Heart left ventricle (tissue), 16 donors: ENCODE data around the gene AIRE. TPM values are rescaled to one million over a fixed set of nuclear protein-coding genes. Genes with fewer than 3 reads are reported as not detected.
A peak's percentile ranks its signal among the peaks of the same experiment; 100 is the strongest.

ENCODE experiments used
- ATAC-seq, 4 donors: fragments of 200-7000 bp; cut with Tn5 transposase; one replicate each; pipeline ENCODE4 v1.9.1; 2020 to 2022; ENCODE audit warnings: moderate library complexity in 4 of 4, mild to moderate bottlenecking in 3 of 4, moderate number of reproducible peaks in 1 of 4
- DNase-seq, 5 donors: peaks; one replicate each; pipeline ENCODE4 v3.0.0-alpha.2; 2020
- H3K27ac ChIP-seq, 12 donors: fragments of 200-600 bp; sonication (generic) in 4 of 12; one replicate each; pipeline versions ENCODE4 v1.5.0 to v1.8.0; 2016 to 2022; ENCODE audit warnings: mild to moderate bottlenecking in 2 of 12
- H3K27me3 ChIP-seq, 9 donors: fragments of 200-600 bp; sonication (generic) in 2 of 9; one replicate each; pipeline versions ENCODE4 v1.5.1 to v1.8.0; 2016 to 2022; ENCODE audit warnings: mild to moderate bottlenecking in 3 of 9
- H3K36me3 ChIP-seq, 9 donors: fragments of 200-600 bp; sonication (generic) in 2 of 9; one replicate each; pipeline versions ENCODE4 v1.5.0 to v1.8.0; 2018 to 2022; ENCODE audit warnings: mild to moderate bottlenecking in 2 of 9
- H3K4me1 ChIP-seq, 12 donors: fragments of 200-600 bp; sonication (generic) in 4 of 12; one replicate each; pipeline versions ENCODE4 v1.5.0 to v1.8.0; 2016 to 2022; ENCODE audit warnings: mild to moderate bottlenecking in 3 of 12
- H3K4me3 ChIP-seq, 12 donors: fragments of 200-600 bp; sonication (generic) in 4 of 12; one replicate each; pipeline versions ENCODE4 v1.5.0 to v1.8.0; 2017 to 2022; ENCODE audit warnings: mild to moderate bottlenecking in 9 of 12, moderate library complexity in 4 of 12
- H3K9me3 ChIP-seq, 12 donors: fragments of 200-600 bp; sonication (generic) in 4 of 12; one replicate each; pipeline versions ENCODE4 v1.5.0 to v1.8.0; 2016 to 2022; ENCODE audit warnings: mild to moderate bottlenecking in 1 of 12
- POLR2A ChIP-seq, 2 donors: fragments of 450-650 bp; IDR thresholded peaks; one replicate each; pipeline ENCODE4 v1.6.1; 2017; ENCODE audit warnings: antibody characterized with exemption in 2 of 2, mild to moderate bottlenecking in 2 of 2, moderate library complexity in 2 of 2
- WGBS, 4 donors: extraction: QIAGEN DNeasy Blood & Tissue Kit in 2 of 4; methylation state at CpG; one replicate each; pipeline versions ENCODE4 v1.1.5 to v1.1.7; 2013 to 2018; 5-methylcytosine and 5-hydroxymethylcytosine counted together
- intact Hi-C, 10 donors: fragments of 100-400 bp; cut with DNase I; formaldehyde crosslinking; loops; one replicate each; pipeline versions ENCODE4 v1.11.1 to v1.14.2; 2022
- polyA plus RNA-seq, 2 donors: library from polyadenylated mRNA; stranded (reverse); fragments of 200-250 nt; gene quantifications; one replicate each; pipeline ENCODE4 v1.2.3, GENCODE V29; 2013
- total RNA-seq, 9 donors: library from RNA; depleted of rRNA in 2 of 9; stranded (reverse); fragments of >200 nt in 2 of 9; fragmentation: NEBNext Ultra II Directional in 3 of 9; extraction: Animal tissue kit (Norgen Biotek cat#: 25700) in 3 of 9; gene quantifications; one replicate each; pipeline versions ENCODE4 v1.1.0 to v1.2.4, GENCODE V29; 2016 to 2023
- TF ChIP-seq, protein P1 (sequence below), 12 donors: fragments of 200-600 bp; sonication (generic) in 4 of 12; IDR thresholded peaks; one replicate each; pipeline versions ENCODE4 v1.5.0 to v1.8.0; 2018 to 2022; ENCODE audit warnings: antibody characterized with exemption in 12 of 12, mild to moderate bottlenecking in 5 of 12
- donor health status: ischemic (EF 13 %, LVEDD 7.1; RV severe dilation, severe dysfunction).
- donor health status: healthy with polysubstance abuse.
- donor health status: DM: no; HTN: yes; CAD: no.
- donor health status: DM: no; HTN: no; CAD: no.
- donor health status: ischemic (EF 25% LVEDD 6.9; RV normal size, moderate dysfunction).
- donor health status: ischemic (EF 25% LVEDD 5.7; RV mildly dilated, moderate dysfunction).
- donor health status: healthy.
- donor health status: DM: yes; HTN: yes; CAD: no.
- donor health status: ischemic (EF 35%, LVEDD 5.7; RV mildly dilated, moderate dysfunction).
- donor health status: nonischemic (EF 11% LVEDD 7.7; RV severe dilation, severe dysfunction).
- donor health status: DM: yes; HTN: yes; CAD: no.
- donor health status: PGD.
- donor health status: ischemic (EF 29% LVEDD 5.4; RV normal size, mild dysfunction).
- donor health status: nonischemic (EF 23%, LVEDD 6.1; RV moderate dilation, normal function).

Gene AIRE
- total and polyA plus RNA-seq, 11 donors: 0.03 to 0.21 (median 0.16) TPM; not detected in 8

DNA sequence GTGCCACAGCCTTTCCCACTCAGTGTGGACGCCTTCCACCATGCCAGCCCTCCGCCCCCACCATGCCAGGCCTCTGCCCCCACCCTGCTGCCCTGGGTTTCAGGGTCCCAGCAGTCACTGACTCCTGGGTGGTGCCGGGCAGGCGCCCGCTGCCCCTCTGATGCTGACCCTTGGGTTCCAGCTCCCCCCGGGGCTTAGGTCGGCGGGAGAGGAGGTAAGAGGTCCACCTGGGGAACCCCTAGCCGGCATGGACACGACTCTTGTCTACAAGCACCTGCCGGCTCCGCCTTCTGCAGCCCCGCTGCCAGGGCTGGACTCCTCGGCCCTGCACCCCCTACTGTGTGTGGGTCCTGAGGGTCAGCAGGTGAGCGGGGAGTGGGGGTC lies 7.1 kb downstream of the AIRE start:
- DNase-seq: peak in 2 of 5 donors; percentile 11 to 59

DNA sequence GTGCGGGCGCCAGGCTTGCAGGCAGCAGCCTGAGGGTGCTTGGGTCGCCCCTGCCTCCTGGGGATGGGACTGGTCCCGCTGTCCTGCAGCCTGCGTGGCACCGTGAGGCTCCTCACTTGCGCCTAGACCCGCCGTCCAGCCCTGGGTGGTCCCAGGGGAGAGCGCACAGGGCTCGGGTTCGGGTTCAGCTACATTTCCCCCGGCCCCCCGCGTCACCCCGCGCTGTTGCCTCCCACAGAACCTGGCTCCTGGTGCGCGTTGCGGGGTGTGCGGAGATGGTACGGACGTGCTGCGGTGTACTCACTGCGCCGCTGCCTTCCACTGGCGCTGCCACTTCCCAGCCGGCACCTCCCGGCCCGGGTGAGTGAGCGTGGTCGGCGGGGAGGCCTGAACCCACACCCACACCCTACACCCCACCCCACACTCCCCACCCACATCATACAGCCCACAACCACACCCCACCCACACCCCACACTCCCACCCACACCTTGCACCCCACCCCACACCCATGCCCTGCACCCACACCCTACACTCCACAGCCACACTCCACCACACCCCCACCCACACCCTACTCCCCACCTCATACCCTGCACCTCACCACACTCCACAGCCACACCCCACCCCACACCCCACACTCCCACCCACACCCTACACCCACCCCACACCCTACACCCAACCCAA lies 8.0 kb downstream of the AIRE start:
- Histone ChIP-seq H3K4me3 (no peak overlapping the region), H3K27me3 (no peaks in the 10 kb centered on the region), H3K36me3 (no peaks in the 10 kb centered on the region), H3K27ac (no peak overlapping the region), H3K9me3 (no peaks in the 10 kb centered on the region), H3K4me1 (peaks cover 7 to 28% (median 20%) of the 10 kb centered on the region in 12 donors)
- intact Hi-C loops: no loop called here
- TF ChIP-seq, protein P1, sequence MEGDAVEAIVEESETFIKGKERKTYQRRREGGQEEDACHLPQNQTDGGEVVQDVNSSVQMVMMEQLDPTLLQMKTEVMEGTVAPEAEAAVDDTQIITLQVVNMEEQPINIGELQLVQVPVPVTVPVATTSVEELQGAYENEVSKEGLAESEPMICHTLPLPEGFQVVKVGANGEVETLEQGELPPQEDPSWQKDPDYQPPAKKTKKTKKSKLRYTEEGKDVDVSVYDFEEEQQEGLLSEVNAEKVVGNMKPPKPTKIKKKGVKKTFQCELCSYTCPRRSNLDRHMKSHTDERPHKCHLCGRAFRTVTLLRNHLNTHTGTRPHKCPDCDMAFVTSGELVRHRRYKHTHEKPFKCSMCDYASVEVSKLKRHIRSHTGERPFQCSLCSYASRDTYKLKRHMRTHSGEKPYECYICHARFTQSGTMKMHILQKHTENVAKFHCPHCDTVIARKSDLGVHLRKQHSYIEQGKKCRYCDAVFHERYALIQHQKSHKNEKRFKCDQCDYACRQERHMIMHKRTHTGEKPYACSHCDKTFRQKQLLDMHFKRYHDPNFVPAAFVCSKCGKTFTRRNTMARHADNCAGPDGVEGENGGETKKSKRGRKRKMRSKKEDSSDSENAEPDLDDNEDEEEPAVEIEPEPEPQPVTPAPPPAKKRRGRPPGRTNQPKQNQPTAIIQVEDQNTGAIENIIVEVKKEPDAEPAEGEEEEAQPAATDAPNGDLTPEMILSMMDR (IDR thresholded peaks at IDR 0.05): no peak
- no peak for TF ChIP-seq POLR2A (IDR thresholded peaks at IDR 0.05)
- DNase-seq (peak in 2 of 5 donors; percentile 20 to 54), ATAC-seq (no peak)
- 88 to 93% (median 92%) methylated on average over 16 to 33 of the region's 33 CpGs for WGBS, 4 donors

More for the DNA sequence above, 7.1 kb downstream of the AIRE start:
- intact Hi-C loops: no loop called here
- TF ChIP-seq POLR2A (IDR thresholded peaks at IDR 0.05): no peak
- TF ChIP-seq, protein P1 (IDR thresholded peaks at IDR 0.05): no peak
- no peaks in the 10 kb centered on the region for H3K9me3 ChIP-seq
- no peaks in the 10 kb centered on the region for H3K36me3 ChIP-seq
- H3K4me3 ChIP-seq: no peak overlapping the region
- no peaks in the 10 kb centered on the region for H3K27me3 ChIP-seq
- H3K27ac ChIP-seq: no peak overlapping the region
- 89 to 96% (median 89%) methylated on average over 5 to 15 of the region's 15 CpGs for WGBS, 4 donors
- H3K4me1 ChIP-seq: peaks cover 5 to 25% (median 18%) of the 10 kb centered on the region in 12 donors
- no peak for ATAC-seq

DNA sequence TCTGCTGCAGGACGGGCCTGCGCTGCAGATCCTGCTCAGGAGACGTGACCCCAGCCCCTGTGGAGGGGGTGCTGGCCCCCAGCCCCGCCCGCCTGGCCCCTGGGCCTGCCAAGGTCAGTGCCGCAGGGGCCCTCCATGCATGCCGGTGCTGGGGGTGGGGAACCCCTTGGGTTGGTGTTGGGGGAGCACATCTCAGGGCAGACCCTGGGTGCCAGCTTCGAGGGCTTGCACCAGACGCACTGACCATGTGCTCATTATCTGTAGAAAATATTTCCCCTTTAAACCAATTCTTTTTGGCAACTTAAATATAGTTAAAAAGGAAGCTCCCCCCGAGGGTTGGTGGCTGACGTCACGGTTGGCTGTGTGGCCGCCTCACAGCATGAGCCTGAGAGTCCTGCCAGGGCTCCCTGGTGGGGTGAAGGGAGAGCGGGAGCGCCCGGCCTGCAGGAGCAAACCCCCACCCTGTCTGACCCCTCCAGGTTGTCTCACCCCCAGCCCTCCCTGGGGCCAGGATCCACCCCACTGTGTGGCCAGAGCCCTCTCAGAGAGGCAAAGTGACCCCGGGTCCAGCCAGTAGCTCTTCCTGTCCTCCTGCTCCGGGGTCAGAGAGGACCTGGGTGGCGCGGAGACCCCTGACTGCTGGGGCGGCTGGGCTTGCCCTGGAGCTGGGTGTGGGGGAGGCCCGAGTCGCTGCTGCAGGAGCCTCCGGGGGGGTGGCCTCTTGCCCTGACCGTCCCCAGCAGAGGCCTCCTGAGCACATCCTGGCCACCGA lies 8.9 kb downstream of the AIRE start:
- WGBS, 4 donors: 16 to 60% (median 51%) methylated on average over 12 to 26 of the region's 26 CpGs
- Histone ChIP-seq H3K27ac (peak overlapping the region in 2 of 12 donors; percentile 39 to 59), H3K27me3 (no peaks in the 10 kb centered on the region), H3K4me1 (peaks cover 9 to 31% (median 25%) of the 10 kb centered on the region in 12 donors), H3K4me3 (peak overlapping the region in 2 of 12 donors; percentile 3 to 6), H3K36me3 (no peaks in the 10 kb centered on the region), H3K9me3 (no peaks in the 10 kb centered on the region)
- ATAC-seq (peak in 2 of 4 donors; percentile 51 to 67), DNase-seq (peak; percentile 85 to 92 (median 86))
- TF ChIP-seq, protein P1 (IDR thresholded peaks at IDR 0.05): no peak
- TF ChIP-seq POLR2A (IDR thresholded peaks at IDR 0.05): no peak
- intact Hi-C loops: loop anchor here in 1 of 10 donors (5.0 kb wide), 2 partner anchors 188 to 282 kb away; partner anchors contain the start of gene TRAPPC10

DNA sequence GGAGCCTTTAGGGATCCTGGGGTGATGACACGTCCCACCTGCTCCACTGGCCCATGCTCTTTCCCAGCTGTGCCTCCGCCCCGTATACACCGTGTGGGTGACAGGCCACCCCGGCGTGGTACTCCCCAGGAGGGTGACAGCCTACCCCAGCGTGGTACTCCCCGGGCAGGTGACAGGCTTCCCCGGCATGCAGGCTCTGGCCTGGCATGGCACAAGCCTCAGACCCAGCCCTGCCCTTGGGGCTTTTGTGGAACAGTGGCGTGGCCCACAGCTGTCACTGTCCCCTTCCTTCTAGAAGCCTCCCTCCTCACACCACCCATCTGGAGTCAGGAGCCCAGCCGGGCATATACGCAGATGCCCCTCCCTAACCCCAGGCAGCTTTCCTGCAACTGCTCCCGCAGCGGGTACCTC lies 9.5 kb downstream of the AIRE start:
- intact Hi-C loops: loop anchor here in 1 of 10 donors (5.0 kb wide), 2 partner anchors 187 to 283 kb away; partner anchors contain the start of gene TRAPPC10
- TF ChIP-seq, protein P1 (IDR thresholded peaks at IDR 0.05): no peak
- no peak for TF ChIP-seq POLR2A (IDR thresholded peaks at IDR 0.05)
- peaks cover 9 to 32% (median 26%) of the 10 kb centered on the region in 12 donors for H3K4me1 ChIP-seq
- 58 to 75% (median 70%) methylated on average over 9 to 14 of the region's 14 CpGs for WGBS, 4 donors
- peak overlapping the region in 3 of 12 donors; percentile 30 to 59 (median 39) for H3K27ac ChIP-seq
- no peaks in the 10 kb centered on the region for H3K36me3 ChIP-seq
- no peaks in the 10 kb centered on the region for H3K27me3 ChIP-seq
- peak in 2 of 4 donors; percentile 12 to 14 for ATAC-seq
- H3K9me3 ChIP-seq: no peaks in the 10 kb centered on the region
- peak overlapping the region in 1 of 12 donors; percentile 6 for H3K4me3 ChIP-seq
- peak in 1 of 5 donors; percentile 72 for DNase-seq
